GM19463 (cell line): ENCODE measurements around the gene NSDHL.
A peak's percentile ranks its signal among the peaks of the same experiment; 100 is the strongest.

Experiments used
- ATAC-seq: cut with Tn5 transposase; IDR thresholded peaks from one replicate; pipeline ENCODE4 v1.9.1; 2021; ENCODE audit warnings: mild to moderate bottlenecking, moderate library complexity; ENCODE audit not compliant: unreplicated experiment

NSDHL gene

DNA sequence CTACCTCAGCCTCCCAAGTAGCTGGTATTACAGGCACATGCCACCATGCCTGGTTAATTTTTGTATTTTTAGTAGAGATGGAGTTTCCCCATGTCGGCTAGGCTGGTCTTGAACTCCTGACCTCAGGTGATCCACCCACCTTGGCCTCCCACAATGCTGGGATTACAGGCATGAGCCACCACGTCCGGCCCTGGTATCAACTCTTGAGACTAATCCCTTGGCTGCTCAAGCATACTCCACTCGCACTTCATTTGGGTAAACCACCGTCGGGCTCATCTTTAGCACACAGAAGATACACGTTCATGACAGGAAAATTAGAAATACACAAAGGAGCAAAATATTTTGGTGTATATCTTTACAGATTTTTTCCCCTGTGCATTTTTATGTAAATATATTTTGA, 79.2 kb downstream of the NSDHL start:
- ATAC-seq, result peak; percentile 76

DNA sequence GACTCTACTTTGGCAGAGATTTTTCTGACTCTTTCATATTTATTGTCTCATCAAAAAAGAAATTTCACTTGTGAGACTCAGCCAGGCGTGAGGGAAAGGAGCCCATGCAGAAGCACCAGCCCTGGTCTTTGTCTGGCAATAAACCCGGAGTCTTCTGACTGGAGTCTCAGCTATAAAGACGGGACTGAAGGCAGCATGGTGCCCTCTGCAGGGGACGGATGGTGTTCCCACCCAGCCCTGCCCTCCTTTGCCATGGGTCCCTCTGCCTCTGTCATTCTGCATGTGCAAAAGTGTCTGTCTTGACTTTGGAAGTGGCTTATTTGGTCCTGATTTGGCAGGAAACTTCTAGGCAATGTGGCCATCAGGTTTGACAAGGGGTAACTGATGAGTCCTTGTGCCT, 81.2 kb downstream of the NSDHL start:
- ATAC-seq, result no peak

DNA sequence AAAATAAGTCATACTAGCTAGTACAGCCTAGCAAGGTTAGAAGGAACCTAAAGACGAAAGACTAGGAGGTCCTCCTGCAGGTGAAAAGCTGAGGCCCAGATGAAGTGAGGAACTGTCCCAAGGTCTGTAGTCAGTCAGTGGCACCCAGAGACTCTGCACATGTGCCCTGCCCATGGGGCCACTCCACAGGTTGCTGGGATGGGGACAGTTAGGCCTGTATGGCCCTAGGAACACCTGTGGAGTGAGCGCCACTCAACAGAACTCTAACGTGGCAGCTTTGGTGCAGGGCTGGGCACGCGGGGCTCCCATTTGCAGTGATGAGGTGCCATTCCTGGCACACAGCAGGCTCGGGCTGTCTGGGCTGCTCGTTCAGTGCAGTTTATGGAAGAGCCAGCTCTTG, 81.8 kb downstream of the NSDHL start:
- ATAC-seq, result no peak

DNA sequence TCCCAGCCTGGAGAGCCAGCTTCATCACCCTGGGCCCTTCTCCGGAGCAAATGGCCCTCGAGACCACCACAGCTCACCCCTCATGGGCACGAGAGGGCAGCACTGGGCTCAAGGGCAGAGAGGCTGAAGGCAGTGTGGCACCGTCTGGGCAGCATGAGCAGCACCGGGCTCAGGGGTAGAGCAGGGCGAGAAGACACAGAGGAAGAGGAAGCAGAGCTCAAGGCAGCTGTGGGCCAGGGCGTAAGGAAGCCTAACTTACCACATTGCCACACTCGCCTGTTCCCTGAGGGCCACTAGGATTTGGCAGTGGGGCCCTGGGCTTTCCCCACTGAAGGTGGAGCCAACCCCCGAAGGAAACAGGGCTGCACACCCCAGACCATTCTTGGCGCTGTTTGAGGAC, 82.5 kb downstream of the NSDHL start:
- no peak for ATAC-seq

DNA sequence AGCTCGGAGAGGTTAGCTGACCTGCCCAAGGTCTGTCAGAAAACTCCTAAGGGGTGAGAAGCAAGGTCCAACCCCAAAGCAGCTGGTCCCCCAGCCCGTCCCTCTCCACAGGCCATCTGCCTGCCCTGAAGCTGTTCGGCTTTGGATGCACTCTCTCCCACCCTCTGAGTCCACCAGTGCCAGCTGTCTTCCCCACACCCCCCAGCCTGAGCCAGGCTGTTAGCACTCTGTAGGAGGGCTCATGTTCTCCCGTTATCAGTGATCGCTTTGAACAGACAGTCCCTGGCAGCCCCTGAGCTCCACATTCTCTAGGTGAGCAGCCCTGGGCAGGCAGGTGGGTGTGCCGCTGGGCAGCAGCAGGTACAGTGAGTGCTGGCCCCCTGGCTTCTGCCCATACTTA, 83.0 kb downstream of the NSDHL start:
- ATAC-seq, result no peak

DNA sequence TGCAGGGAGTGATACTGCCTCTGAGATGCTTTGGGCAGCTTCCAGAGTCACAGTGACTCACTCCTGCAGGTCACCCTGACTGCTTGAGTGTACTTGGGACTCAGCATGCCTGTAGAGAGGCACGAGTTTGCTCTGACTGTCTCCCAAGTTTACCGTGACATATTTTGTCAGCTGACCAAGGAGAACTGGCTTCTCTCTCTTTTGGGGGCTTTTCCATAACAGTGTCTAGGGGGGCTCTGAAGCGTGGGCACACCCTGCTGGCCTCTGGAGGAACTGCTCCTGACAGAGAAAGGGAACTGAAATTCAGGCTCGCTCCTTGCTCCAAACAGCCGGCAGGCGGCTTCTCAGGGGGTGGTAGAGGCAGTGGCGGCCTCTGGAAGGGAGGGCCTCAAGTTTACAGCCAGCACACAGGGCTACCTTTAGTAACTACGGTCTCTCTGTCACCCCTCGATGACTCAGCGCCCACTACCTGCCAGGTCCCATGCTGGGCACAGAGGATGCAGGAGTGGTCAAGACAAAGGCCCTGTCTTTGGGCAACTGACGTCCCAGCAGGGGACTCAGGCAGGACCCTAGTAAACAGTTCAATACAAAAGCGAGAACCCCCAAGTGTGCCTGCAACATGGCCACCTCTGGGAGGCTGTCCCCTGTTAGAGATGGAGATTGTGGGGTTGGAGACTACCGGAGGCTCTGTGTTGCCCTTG, 84.8 kb downstream of the NSDHL start:
- peak; percentile 86 for ATAC-seq

DNA sequence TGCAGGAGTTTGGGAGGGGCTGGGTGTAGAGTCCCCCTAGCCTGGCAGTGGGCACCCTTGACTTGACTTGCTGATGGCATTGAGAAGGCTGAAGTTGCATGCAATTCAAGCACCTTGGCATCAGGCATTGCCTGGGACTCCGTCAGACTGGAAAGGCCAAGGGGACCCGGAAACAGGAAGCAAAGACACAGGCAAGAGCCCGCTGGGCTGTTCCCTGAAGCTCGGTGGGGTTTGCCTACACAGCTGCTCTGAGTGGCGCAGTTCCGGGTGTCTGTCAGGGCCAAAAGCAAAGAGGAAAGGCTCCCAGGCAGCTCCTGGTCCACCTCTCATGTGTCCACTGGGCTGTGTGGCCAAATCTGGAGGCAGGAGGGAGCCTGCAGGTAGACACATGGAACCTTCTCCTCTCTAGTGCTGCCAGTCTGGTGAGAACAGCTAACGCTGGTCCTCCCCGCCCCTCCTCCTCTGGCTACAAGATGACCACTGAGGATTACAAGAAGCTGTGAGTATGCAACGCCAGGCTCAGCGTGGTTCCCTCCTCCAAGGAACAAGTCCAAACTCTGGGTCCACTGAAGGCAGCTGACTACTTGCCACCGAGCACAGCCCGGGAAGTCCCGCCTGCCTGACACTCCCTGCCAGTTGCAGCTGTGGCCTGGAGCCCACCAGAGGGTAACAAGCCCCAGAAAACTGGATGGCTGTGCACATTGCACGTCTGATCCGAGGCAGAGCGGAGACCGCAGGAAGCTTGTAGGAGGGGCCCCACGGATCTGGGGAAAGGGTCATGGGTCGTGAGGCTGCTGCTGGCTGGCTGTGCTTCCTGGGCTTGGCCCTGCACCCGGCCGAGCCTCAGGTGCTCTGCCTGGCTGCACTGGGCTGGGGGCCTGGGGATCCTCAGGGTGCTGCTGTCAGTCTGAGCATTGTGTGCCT, 87.1 kb downstream of the NSDHL start:
- no peak for ATAC-seq

DNA sequence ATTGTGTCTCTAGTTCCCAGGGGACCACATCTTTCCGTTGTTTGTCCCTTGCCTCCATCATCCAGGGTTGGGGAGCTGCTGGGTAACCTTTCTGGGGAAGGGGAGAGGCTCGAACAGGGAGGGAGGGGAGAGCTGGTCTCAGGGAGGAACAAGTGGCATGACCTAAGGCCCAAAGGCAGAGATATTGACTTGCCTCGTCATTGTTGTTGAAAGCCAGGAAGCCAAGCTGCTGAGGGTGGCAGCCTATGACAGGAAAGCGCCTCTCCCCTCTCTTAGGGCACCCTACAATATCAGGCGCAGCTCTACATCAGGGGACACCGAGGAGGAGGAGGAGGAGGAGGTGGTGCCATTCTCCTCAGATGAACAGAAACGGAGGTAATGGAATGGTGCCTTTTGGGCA, 87.8 kb downstream of the NSDHL start:
- ATAC-seq, result no peak
